Kidney tubule cell (primary cell): ENCODE data around the gene BMPR1B.
"Not testable (repeated sequence)": the region's sequence is repeated elsewhere in the genome, so short reads cannot be mapped to it uniquely, and the experiment has no call there.

Experiments used
- DNase-seq: peaks from one replicate; pipeline ENCODE4 v3.0.0-alpha.2; 2018; ENCODE audit warnings: low spot score

Gene BMPR1B

GRCh38 chr4:95091272-95091671 is 333.5 kb downstream of the BMPR1B start:
- DNase-seq, result no peak

- no peak for DNase-seq
Measured at GRCh38 chr4:95092766-95093165, 335.0 kb downstream of the BMPR1B start.

GRCh38 chr4:95093460-95093859 is 335.7 kb downstream of the BMPR1B start:
- no peak for DNase-seq

- no peak for DNase-seq
Measured at GRCh38 chr4:95093936-95094929, 336.5 kb downstream of the BMPR1B start.

GRCh38 chr4:95095348-95095974 is 337.7 kb downstream of the BMPR1B start:
- peak; percentile 40 for DNase-seq

GRCh38 chr4:95102162-95102790 is 344.5 kb downstream of the BMPR1B start:
- no peak for DNase-seq

GRCh38 chr4:95105112-95105511 is 347.4 kb downstream of the BMPR1B start:
- DNase-seq, result no peak

- no peak for DNase-seq
Measured at GRCh38 chr4:95105983-95106382, 348.2 kb downstream of the BMPR1B start.

GRCh38 chr4:95106408-95106928 is 348.7 kb downstream of the BMPR1B start:
- no peak for DNase-seq

GRCh38 chr4:95107004-95107403 is 349.2 kb downstream of the BMPR1B start:
- DNase-seq, result no peak

GRCh38 chr4:95107635-95108034 is 349.9 kb downstream of the BMPR1B start:
- peak; percentile 31 for DNase-seq

GRCh38 chr4:95108883-95109421 is 351.2 kb downstream of the BMPR1B start:
- no peak for DNase-seq

GRCh38 chr4:95114521-95114920 is 356.8 kb downstream of the BMPR1B start:
- DNase-seq, result peak; percentile 57

GRCh38 chr4:95118497-95118896 is 360.7 kb downstream of the BMPR1B start:
- DNase-seq, result no peak

- DNase-seq, result no peak
Measured at GRCh38 chr4:95120456-95120855, 362.7 kb downstream of the BMPR1B start.

GRCh38 chr4:95122001-95122400 is 364.2 kb downstream of the BMPR1B start:
- no peak for DNase-seq

- DNase-seq, result peak; percentile 69
Measured at GRCh38 chr4:95124906-95125504, 367.2 kb downstream of the BMPR1B start.

- no peak for DNase-seq
Measured at GRCh38 chr4:95129031-95129430, 371.3 kb downstream of the BMPR1B start.

- DNase-seq, result peak; percentile 99
Measured at GRCh38 chr4:95129821-95130311, 372.1 kb downstream of the BMPR1B start.

GRCh38 chr4:95134016-95134415 is 376.3 kb downstream of the BMPR1B start:
- DNase-seq, result not testable (repeated sequence)

GRCh38 chr4:95139424-95139823 is 381.7 kb downstream of the BMPR1B start:
- DNase-seq, result not testable (repeated sequence)

- peak; percentile 31 for DNase-seq
Measured at GRCh38 chr4:95141361-95141760, 383.6 kb downstream of the BMPR1B start.
